ENCODE measurements around the gene C1orf105. TPM values are rescaled to one million over a fixed set of nuclear protein-coding genes. Genes with fewer than 3 reads are reported as not detected.

The C1orf105 gene
- total and polyA plus RNA-seq, 2 of the 13 experiments (the other 11 are each of a cell fraction or from before 2014, with no cell fraction given): 0.15 to 0.45 TPM

DNA sequence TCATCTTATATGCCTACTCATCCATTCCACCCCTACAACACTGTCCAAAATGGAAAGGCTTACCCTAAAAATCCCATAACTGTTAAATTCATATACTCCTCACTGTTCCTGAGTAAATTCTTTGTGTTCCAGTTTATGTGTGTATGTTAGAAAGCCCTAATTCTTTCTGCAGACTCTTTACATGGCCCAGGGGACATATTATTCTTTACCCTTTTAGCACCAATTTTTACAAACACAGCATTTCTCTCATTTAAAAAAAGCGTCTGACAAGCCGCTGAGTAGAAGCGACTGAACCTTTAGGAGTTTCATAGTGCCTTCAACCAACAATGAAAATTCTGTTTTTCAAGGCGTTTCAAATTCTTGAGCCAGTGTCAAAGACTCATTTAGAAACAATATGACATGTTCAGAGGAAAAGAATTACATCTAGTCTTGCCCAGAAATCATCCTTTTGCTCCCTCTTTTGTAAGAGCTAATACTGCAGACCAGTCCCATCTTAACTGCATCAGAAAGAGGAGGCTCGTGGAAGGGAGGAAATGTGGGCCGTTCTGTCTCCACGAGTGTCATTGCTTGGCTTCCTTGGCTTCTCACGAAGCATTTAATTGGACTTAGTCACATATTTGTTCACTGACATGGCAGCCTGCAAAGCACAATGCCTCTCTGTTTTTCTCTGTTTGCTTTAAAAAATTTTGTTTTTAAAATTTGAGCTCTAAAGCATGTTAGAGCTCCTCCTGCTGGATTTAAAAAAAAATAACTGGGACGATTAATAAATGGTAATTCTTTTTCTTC, 21.3 kb upstream of the C1orf105 start:
- no peak overlapping the region for H3K27ac ChIP-seq (ENCODE audit: extremely low read length, insufficient read depth, low read length)
- BruUV-seq (replicated peaks): no TSS peak
- no peaks in the 10 kb centered on the region for H3K36me3 ChIP-seq (replicated peaks in 1 of 2; ENCODE audit: control insufficient read depth in 1 of 2, insufficient read depth in 2 of 2, low read length in 2 of 2)
- H3K9ac ChIP-seq (ENCODE audit: insufficient read depth, low read depth, low read length): no peak overlapping the region
- H3K4me3 ChIP-seq (replicated peaks in 1 of 3; ENCODE audit: insufficient read depth in 1 of 3, low read depth in 2 of 3, low read length in 3 of 3): no peak overlapping the region
- H2AFZ ChIP-seq (ENCODE audit: low read length): peak overlapping the region; percentile 39
- POLR2A ChIA-PET: no interaction called here
- in situ Hi-C loops (cut with HindIII; ENCODE audit: extremely low pct_ligation_motif_present, low pct_unique_long_range_greater_than_20kb) (loop anchor here (10.0 kb wide), 1 partner anchor 394 kb away; no protein-coding TSS in a partner anchor), intact Hi-C loops (cut with micrococcal nuclease; ENCODE audit: unreplicated experiment) (loop anchor here (1.0 to 5.0 kb wide), 5 partner anchors 132 to 598 kb away; no protein-coding TSS in a partner anchor)
- no peaks in the 10 kb centered on the region for H3K79me2 ChIP-seq (ENCODE audit: insufficient read depth, low read length)
- DNase-seq (ENCODE audit: low spot score) (peak; percentile 78), FAIRE-seq (peak; percentile 62), ATAC-seq (peak; percentile 82)
- WGBS (ENCODE audit: low lambda C conversion rate): 41% methylated on average over 9 of the region's 9 CpGs
- no peaks in the 10 kb centered on the region; a peak in 1 of 5 replicates for H3K27me3 ChIP-seq (ENCODE audit: control insufficient read depth in 1 of 2, insufficient read depth in 2 of 2, low read length in 2 of 2)
- peaks cover 21% of the 10 kb centered on the region for H3K4me1 ChIP-seq (ENCODE audit: insufficient read depth, low read length)
- peak overlapping the region; percentile 61 for H3K4me2 ChIP-seq (ENCODE audit: low read depth, low read length)
- no peaks in the 10 kb centered on the region for H3K9me3 ChIP-seq (ENCODE audit: low read length)
- CTCF ChIA-PET (ENCODE audit: low intra/inter-chr PET ratio, low total read pairs): interaction anchor here (1.1 to 2.4 kb wide), 5 partner anchors 264 to 414 kb away, joined by 3 to 14 read pairs (median 7); no protein-coding TSS in a partner anchor
- H4K20me1 ChIP-seq (ENCODE audit: insufficient read depth, low read length): no peaks in the 10 kb centered on the region
- TF ChIP-seq MTF2 (CRISPR knock-in tag; IDR thresholded peaks at IDR 0.05; ENCODE audit: borderline replicate concordance): no peak
- TF ChIP-seq TOE1 (CRISPR knock-in tag; IDR thresholded peaks at IDR 0.05): no peak
- TF ChIP-seq ZNF329 (CRISPR knock-in tag; IDR thresholded peaks at IDR 0.05; ENCODE audit: low read depth): no peak
- TF ChIP-seq GATAD2A (CRISPR knock-in tag; IDR thresholded peaks at IDR 0.05): peak; percentile 50; the same call in 1 of the 2 replicates
- 0 out of 2 replicates have a peak, but pooled peaks have one; percentile 26 for TF ChIP-seq TARDBP (CRISPR knock-in tag; IDR thresholded peaks at IDR 0.05)
- TF ChIP-seq SMARCE1 (IDR thresholded peaks at IDR 0.05; ENCODE audit: borderline replicate concordance): no peak
- TF ChIP-seq RBAK (CRISPR knock-in tag; IDR thresholded peaks at IDR 0.05): 0 out of 2 replicates have a peak, but pooled peaks have one; percentile 21
- no peak for TF ChIP-seq TGIF2 (CRISPR knock-in tag; IDR thresholded peaks at IDR 0.05)
- TF ChIP-seq SOX6 (IDR thresholded peaks at IDR 0.05): no peak
- TF ChIP-seq SOX6 (CRISPR knock-in tag; IDR thresholded peaks at IDR 0.05): peak; percentile 45; the same call in 1 of the 2 replicates
- peak; percentile 46; the same call in 1 of the 2 replicates for TF ChIP-seq RAD21 (CRISPR knock-in tag; IDR thresholded peaks at IDR 0.05)
- peak; percentile 20 for TF ChIP-seq TEAD3 (CRISPR knock-in tag; optimal IDR thresholded peaks at IDR 0.05; ENCODE audit: borderline replicate concordance)
- TF ChIP-seq ZNF644 (CRISPR knock-in tag; IDR thresholded peaks at IDR 0.05; ENCODE audit: low read depth): peak; percentile 96
- peak; percentile 86 for TF ChIP-seq FOSL2 (CRISPR knock-in tag; IDR thresholded peaks at IDR 0.05)
- TF ChIP-seq, protein P1, sequence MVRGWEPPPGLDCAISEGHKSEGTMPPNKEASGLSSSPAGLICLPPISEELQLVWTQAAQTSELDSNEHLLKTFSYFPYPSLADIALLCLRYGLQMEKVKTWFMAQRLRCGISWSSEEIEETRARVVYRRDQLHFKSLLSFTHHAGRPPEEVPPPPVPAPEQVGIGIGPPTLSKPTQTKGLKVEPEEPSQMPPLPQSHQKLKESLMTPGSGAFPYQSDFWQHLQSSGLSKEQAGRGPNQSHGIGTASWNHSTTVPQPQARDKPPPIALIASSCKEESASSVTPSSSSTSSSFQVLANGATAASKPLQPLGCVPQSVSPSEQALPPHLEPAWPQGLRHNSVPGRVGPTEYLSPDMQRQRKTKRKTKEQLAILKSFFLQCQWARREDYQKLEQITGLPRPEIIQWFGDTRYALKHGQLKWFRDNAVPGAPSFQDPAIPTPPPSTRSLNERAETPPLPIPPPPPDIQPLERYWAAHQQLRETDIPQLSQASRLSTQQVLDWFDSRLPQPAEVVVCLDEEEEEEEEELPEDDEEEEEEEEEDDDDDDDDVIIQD (CRISPR knock-in tag; IDR thresholded peaks at IDR 0.05; ENCODE audit: low read depth): peak; percentile 58; the same call in 1 of the 2 replicates
- no peak for TF ChIP-seq JDP2 (CRISPR knock-in tag; IDR thresholded peaks at IDR 0.05; ENCODE audit: borderline replicate concordance)
- TF ChIP-seq POGZ (CRISPR knock-in tag; IDR thresholded peaks at IDR 0.05): peak; percentile 51
- TF ChIP-seq MAFF (IDR thresholded peaks at IDR 0.05; ENCODE audit: low read depth, low read length): 0 out of 2 replicates have a peak, but pooled peaks have one; percentile 1
- no peak for TF ChIP-seq ZNF44 (CRISPR knock-in tag; IDR thresholded peaks at IDR 0.05)
- TF ChIP-seq FOXP1 (IDR thresholded peaks at IDR 0.05): no peak
- 0 out of 2 replicates have a peak, but pooled peaks have one; percentile 12 for TF ChIP-seq FOXP1 (CRISPR knock-in tag; IDR thresholded peaks at IDR 0.05)
- TF ChIP-seq, protein P2, sequence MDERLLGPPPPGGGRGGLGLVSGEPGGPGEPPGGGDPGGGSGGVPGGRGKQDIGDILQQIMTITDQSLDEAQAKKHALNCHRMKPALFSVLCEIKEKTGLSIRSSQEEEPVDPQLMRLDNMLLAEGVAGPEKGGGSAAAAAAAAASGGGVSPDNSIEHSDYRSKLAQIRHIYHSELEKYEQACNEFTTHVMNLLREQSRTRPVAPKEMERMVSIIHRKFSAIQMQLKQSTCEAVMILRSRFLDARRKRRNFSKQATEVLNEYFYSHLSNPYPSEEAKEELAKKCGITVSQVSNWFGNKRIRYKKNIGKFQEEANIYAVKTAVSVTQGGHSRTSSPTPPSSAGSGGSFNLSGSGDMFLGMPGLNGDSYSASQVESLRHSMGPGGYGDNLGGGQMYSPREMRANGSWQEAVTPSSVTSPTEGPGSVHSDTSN (CRISPR knock-in tag; IDR thresholded peaks at IDR 0.05): no peak
- TF ChIP-seq, protein P3, sequence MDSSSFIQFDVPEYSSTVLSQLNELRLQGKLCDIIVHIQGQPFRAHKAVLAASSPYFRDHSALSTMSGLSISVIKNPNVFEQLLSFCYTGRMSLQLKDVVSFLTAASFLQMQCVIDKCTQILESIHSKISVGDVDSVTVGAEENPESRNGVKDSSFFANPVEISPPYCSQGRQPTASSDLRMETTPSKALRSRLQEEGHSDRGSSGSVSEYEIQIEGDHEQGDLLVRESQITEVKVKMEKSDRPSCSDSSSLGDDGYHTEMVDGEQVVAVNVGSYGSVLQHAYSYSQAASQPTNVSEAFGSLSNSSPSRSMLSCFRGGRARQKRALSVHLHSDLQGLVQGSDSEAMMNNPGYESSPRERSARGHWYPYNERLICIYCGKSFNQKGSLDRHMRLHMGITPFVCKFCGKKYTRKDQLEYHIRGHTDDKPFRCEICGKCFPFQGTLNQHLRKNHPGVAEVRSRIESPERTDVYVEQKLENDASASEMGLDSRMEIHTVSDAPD (CRISPR knock-in tag; IDR thresholded peaks at IDR 0.05): no peak
- TF ChIP-seq CEBPG (CRISPR knock-in tag; IDR thresholded peaks at IDR 0.05): no peak

All from HepG2 (cell line).